Measurements from ENCODE around the gene RNF10. TPM values are rescaled to one million over a fixed set of nuclear protein-coding genes. Genes with fewer than 3 reads are reported as not detected.

RNF10 gene
- total and polyA plus RNA-seq, 10 of the 15 experiments (the other 5 are each of a cell fraction or from before 2014, with no cell fraction given) = 48.2 to 127 (median 64.5) TPM

DNA sequence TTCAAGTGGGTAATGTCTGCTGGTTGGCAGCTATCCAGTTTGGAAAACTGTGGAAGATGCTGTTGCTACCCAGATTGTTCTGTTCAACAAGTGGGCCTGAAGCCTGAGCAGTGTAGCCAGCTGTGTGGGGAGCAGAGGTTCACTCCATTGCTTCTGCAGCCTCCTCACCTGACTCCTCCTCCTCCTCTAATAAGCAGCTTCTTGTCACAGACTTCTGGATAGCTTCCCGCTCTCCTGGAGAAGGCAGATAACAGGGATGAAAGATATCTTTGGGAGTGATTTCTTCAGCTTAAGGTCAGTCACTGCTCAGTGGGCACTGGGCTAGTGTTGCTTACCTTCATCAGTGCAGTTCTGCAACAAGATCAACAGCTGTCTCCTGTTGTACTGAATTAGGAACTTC is 45.0 kb downstream of the RNF10 start:
- DNase-seq (ENCODE audit: low read depth, low spot score) (no peak), ATAC-seq (no peak), FAIRE-seq (no peak)
- H4K20me1 ChIP-seq (ENCODE audit: control insufficient read depth, insufficient read depth) = no peaks in the 10 kb centered on the region
- H3K27me3 ChIP-seq (replicated peaks in 1 of 2; ENCODE audit: control insufficient read depth in 2 of 2, insufficient read depth in 2 of 2, low read length in 1 of 2) = no peaks in the 10 kb centered on the region
- H2AFZ ChIP-seq (ENCODE audit: control insufficient read depth, low read depth, low read length) = no peak overlapping the region
- H3K4me2 ChIP-seq (ENCODE audit: control insufficient read depth, insufficient read depth) = no peak overlapping the region
- ChIA-PET POLR2A (interaction anchor here (1.0 kb wide), 1 partner anchor 83 kb away, joined by 3 read pairs; the partner anchor contains the start of gene DYNLL1), RAD21 (ENCODE audit: unreplicated experiment) (no interaction called here), SMC1A (ENCODE audit: uncharacterized antibody, unreplicated experiment) (interaction anchor here (1.0 to 5.4 kb wide), 3 partner anchors 9 to 113 kb away, joined by 3 to 31 read pairs (median 3); no protein-coding TSS in a partner anchor), CTCF (interaction anchor here (0.7 to 6.5 kb wide), 3 partner anchors 68 to 392 kb away, joined by 3 to 104 read pairs (median 3); no protein-coding TSS in a partner anchor)
- peaks cover 5 to 33% of the 10 kb centered on the region in 2 experiments for H3K36me3 ChIP-seq (ENCODE audit: control insufficient read depth in 2 of 2, insufficient read depth in 2 of 2, low read length in 1 of 2)
- in situ Hi-C loops (cut with MboI) (no loop called here), intact Hi-C loops (cut with micrococcal nuclease; ENCODE audit: unreplicated experiment) (no loop called here)
- H3K79me2 ChIP-seq (ENCODE audit: control insufficient read depth, insufficient read depth, low read length) = peaks cover 7% of the 10 kb centered on the region
- no peak overlapping the region for H3K4me3 ChIP-seq
- H3K27ac ChIP-seq (ENCODE audit: control insufficient read depth, insufficient read depth) = no peak overlapping the region
- BruUV-seq (replicated peaks) = no TSS peak
- H3K9me3 ChIP-seq (replicated peaks; ENCODE audit: control insufficient read depth, insufficient read depth, low read length) = no peaks in the 10 kb centered on the region
- peaks cover 11% of the 10 kb centered on the region for H3K4me1 ChIP-seq (ENCODE audit: control insufficient read depth, insufficient read depth, low read length)
- no peak overlapping the region for H3K9ac ChIP-seq (ENCODE audit: control insufficient read depth, insufficient read depth, low read length)
- TF ChIP-seq, protein P1, sequence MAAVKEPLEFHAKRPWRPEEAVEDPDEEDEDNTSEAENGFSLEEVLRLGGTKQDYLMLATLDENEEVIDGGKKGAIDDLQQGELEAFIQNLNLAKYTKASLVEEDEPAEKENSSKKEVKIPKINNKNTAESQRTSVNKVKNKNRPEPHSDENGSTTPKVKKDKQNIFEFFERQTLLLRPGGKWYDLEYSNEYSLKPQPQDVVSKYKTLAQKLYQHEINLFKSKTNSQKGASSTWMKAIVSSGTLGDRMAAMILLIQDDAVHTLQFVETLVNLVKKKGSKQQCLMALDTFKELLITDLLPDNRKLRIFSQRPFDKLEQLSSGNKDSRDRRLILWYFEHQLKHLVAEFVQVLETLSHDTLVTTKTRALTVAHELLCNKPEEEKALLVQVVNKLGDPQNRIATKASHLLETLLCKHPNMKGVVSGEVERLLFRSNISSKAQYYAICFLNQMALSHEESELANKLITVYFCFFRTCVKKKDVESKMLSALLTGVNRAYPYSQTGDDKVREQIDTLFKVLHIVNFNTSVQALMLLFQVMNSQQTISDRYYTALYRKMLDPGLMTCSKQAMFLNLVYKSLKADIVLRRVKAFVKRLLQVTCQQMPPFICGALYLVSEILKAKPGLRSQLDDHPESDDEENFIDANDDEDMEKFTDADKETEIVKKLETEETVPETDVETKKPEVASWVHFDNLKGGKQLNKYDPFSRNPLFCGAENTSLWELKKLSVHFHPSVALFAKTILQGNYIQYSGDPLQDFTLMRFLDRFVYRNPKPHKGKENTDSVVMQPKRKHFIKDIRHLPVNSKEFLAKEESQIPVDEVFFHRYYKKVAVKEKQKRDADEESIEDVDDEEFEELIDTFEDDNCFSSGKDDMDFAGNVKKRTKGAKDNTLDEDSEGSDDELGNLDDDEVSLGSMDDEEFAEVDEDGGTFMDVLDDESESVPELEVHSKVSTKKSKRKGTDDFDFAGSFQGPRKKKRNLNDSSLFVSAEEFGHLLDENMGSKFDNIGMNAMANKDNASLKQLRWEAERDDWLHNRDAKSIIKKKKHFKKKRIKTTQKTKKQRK (IDR thresholded peaks at IDR 0.05; ENCODE audit: low read depth, low read length) = no peak
- no peak for TF ChIP-seq NR2F1 (conservative IDR thresholded peaks at IDR 0.05)
- no peak for TF ChIP-seq EP300 (IDR thresholded peaks at IDR 0.05; ENCODE audit: borderline replicate concordance in 1 of 2, control insufficient read depth in 1 of 2, low read depth in 2 of 2, low read length in 2 of 2)
- TF ChIP-seq NRF1 (conservative IDR thresholded peaks at IDR 0.05; ENCODE audit: low read depth, low read length) = no peak
- TF ChIP-seq, protein P2, sequence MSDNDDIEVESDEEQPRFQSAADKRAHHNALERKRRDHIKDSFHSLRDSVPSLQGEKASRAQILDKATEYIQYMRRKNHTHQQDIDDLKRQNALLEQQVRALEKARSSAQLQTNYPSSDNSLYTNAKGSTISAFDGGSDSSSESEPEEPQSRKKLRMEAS (IDR thresholded peaks at IDR 0.05; ENCODE audit: low read depth, low read length) = no peak
- TF ChIP-seq, protein P3, sequence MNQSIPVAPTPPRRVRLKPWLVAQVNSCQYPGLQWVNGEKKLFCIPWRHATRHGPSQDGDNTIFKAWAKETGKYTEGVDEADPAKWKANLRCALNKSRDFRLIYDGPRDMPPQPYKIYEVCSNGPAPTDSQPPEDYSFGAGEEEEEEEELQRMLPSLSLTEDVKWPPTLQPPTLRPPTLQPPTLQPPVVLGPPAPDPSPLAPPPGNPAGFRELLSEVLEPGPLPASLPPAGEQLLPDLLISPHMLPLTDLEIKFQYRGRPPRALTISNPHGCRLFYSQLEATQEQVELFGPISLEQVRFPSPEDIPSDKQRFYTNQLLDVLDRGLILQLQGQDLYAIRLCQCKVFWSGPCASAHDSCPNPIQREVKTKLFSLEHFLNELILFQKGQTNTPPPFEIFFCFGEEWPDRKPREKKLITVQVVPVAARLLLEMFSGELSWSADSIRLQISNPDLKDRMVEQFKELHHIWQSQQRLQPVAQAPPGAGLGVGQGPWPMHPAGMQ (IDR thresholded peaks at IDR 0.05; ENCODE audit: borderline replicate concordance) = no peak
- no peak for TF ChIP-seq TBL1XR1 (IDR thresholded peaks at IDR 0.05; ENCODE audit: low read depth, low read length)
- TF ChIP-seq HDGF (IDR thresholded peaks at IDR 0.05) = no peak
- no peak for TF ChIP-seq CREB1 (IDR thresholded peaks at IDR 0.05; ENCODE audit: low read depth)
- TF ChIP-seq TCF12 (IDR thresholded peaks at IDR 0.05; ENCODE audit: low read depth, low read length) = no peak
- no peak for TF ChIP-seq SP1 (IDR thresholded peaks at IDR 0.05; ENCODE audit: low read depth, low read length)
- 100% methylated on average over 1 of the region's 1 CpG for WGBS (ENCODE audit: insufficient coverage, insufficient replicate concordance, low lambda C conversion rate, missing lambda C conversion rate)

All from GM12878 (cell line).